ENCODE data around the gene STOX1. TPM values are rescaled to one million over a fixed set of nuclear protein-coding genes. Genes with fewer than 3 reads are reported as not detected.

The STOX1 gene
- total RNA-seq, 2 experiments from 2014 or later, result 2.6 to 2.8 TPM

DNA sequence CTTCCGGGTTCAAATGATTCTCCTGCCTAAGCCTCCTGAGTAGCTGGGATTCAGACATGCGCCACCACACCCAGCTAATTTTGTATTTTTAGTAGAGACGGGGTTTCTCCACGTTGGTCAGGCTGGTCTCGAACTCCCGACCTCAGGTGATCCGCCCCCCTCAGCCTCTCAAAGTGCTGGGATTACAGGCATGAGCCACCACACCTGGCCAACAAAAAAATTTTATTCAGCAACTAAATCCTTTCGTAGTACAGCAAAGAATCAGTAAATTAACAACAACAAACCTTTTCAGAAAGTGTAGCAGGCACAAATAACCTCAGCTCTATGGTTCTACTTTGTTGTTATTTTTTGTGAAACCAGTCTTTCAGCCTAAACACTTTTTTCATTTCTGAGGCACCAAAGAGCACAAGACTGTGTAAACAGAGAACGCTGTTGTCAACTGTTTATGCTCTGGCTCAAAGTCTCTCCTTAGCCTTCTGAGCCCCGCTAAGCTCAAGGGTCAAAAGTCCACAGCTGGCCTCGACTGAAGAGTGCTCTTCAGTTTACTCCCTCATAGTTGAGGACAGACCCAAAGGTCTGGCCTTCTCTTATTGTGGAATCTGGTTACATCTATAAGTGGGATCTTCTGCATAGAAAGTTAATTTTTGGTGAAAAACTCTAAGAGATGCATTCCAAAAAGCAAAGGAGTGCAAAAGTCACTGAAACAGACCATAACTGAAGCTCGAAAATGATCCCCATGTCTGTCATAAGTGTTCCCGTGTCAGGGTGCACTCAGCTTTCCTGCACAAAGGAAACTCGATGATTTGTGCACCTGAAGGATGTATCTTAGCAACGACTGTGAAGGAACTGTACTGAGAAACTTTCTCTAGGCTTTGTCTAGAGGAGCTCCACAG, 49.2 kb downstream of the STOX1 start:
- Histone ChIP-seq H3K9me3 (ENCODE audit: low read length) (no peaks in the 10 kb centered on the region), H3K27ac (ENCODE audit: low read depth, low read length, poor library complexity, severe bottlenecking) (no peak overlapping the region), H2AFZ (ENCODE audit: low read length) (no peak overlapping the region), H3K79me2 (ENCODE audit: insufficient read depth, low read depth, low read length) (no peaks in the 10 kb centered on the region), H3K4me1 (ENCODE audit: insufficient read depth, low read length, poor library complexity, severe bottlenecking) (no peaks in the 10 kb centered on the region), H4K20me1 (ENCODE audit: insufficient read depth, low read length) (no peaks in the 10 kb centered on the region), H3K4me2 (ENCODE audit: low read length) (no peak overlapping the region), H3K36me3 (ENCODE audit: insufficient read depth, low read length) (no peaks in the 10 kb centered on the region), H3K4me3 (ENCODE audit: low read depth, low read length, poor library complexity, severe bottlenecking) (no peak overlapping the region), H3K9me2 (ENCODE audit: insufficient read depth, low read length) (no peaks in the 10 kb centered on the region)
- DNase-seq (ENCODE audit: low spot score), result no peak
- POLR2A ChIA-PET, result interaction anchor here (0.8 to 1.1 kb wide), 2 partner anchors 11 to 13 kb away, joined by 3 read pairs; no protein-coding TSS in a partner anchor
- CTCF ChIA-PET (ENCODE audit: unreplicated experiment), result no interaction called here
- intact Hi-C loops (cut with micrococcal nuclease; ENCODE audit: unreplicated experiment), result no loop called here
- BruUV-seq (replicated peaks), result no TSS peak
- TF ChIP-seq EZH2phosphoT487 (IDR thresholded peaks at IDR 0.05; ENCODE audit: borderline replicate concordance, low read depth, low read length), result no peak
- TF ChIP-seq, protein P1, sequence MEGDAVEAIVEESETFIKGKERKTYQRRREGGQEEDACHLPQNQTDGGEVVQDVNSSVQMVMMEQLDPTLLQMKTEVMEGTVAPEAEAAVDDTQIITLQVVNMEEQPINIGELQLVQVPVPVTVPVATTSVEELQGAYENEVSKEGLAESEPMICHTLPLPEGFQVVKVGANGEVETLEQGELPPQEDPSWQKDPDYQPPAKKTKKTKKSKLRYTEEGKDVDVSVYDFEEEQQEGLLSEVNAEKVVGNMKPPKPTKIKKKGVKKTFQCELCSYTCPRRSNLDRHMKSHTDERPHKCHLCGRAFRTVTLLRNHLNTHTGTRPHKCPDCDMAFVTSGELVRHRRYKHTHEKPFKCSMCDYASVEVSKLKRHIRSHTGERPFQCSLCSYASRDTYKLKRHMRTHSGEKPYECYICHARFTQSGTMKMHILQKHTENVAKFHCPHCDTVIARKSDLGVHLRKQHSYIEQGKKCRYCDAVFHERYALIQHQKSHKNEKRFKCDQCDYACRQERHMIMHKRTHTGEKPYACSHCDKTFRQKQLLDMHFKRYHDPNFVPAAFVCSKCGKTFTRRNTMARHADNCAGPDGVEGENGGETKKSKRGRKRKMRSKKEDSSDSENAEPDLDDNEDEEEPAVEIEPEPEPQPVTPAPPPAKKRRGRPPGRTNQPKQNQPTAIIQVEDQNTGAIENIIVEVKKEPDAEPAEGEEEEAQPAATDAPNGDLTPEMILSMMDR (conservative IDR thresholded peaks at IDR 0.05; ENCODE audit: low read length), result no peak

DNA sequence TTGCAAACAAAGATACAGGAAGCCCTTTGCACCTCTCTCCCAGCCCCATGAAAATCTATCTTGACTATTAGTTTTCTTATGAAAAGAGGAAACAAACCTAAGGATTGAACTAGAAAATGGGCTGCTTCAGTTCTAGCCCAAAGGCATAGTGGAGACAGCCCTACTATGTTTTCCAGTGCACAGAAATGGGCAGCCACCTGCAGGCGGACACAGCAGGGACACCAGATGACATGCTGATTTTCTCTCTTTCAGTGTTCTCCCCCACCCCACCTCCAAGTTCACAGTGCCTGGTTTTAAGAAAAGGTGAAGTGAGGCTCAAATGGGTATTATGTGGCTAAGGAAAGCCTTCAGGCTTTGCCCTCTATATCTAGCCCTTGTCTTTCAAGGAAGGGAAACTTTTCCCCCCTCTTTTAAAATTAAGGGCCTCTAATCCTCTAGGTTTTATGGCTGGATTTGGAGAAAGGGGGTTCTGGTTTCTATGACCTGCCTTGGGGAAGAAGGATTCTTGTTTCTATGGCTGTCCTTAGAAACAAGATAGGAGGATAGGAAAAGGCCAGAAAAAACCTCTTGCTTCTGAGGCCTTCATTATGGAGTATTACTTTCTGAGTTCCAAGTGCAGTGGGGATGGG, 50.3 kb downstream of the STOX1 start:
- no peak overlapping the region for H3K4me2 ChIP-seq (ENCODE audit: low read length)
- H4K20me1 ChIP-seq (ENCODE audit: insufficient read depth, low read length), result no peaks in the 10 kb centered on the region
- H3K9me2 ChIP-seq (ENCODE audit: insufficient read depth, low read length), result no peaks in the 10 kb centered on the region
- no peak overlapping the region for H3K27ac ChIP-seq (ENCODE audit: low read depth, low read length, poor library complexity, severe bottlenecking)
- no peak overlapping the region for H2AFZ ChIP-seq (ENCODE audit: low read length)
- no peaks in the 10 kb centered on the region for H3K9me3 ChIP-seq (ENCODE audit: low read length)
- TF ChIP-seq EZH2phosphoT487 (IDR thresholded peaks at IDR 0.05; ENCODE audit: borderline replicate concordance, low read depth, low read length), result no peak
- TF ChIP-seq, protein P1 (conservative IDR thresholded peaks at IDR 0.05; ENCODE audit: low read length), result no peak
- POLR2A ChIA-PET, result interaction anchor here (2.5 kb wide), 1 partner anchor 22 kb away, joined by 6 read pairs; no protein-coding TSS in a partner anchor
- BruUV-seq (replicated peaks), result no TSS peak
- no peaks in the 10 kb centered on the region for H3K36me3 ChIP-seq (ENCODE audit: insufficient read depth, low read length)
- intact Hi-C loops (cut with micrococcal nuclease; ENCODE audit: unreplicated experiment), result no loop called here
- H3K4me1 ChIP-seq (ENCODE audit: insufficient read depth, low read length, poor library complexity, severe bottlenecking), result no peaks in the 10 kb centered on the region
- no peak for DNase-seq (ENCODE audit: low spot score)
- CTCF ChIA-PET (ENCODE audit: unreplicated experiment), result no interaction called here
- no peaks in the 10 kb centered on the region for H3K79me2 ChIP-seq (ENCODE audit: insufficient read depth, low read depth, low read length)
- no peak overlapping the region for H3K4me3 ChIP-seq (ENCODE audit: low read depth, low read length, poor library complexity, severe bottlenecking)
